ENCODE data around the gene CD2AP. TPM values are rescaled to one million over a fixed set of nuclear protein-coding genes. Genes with fewer than 3 reads are reported as not detected.

Gene CD2AP
- total and polyA plus RNA-seq, 9 of the 15 experiments (the other 6 are each of a cell fraction or from before 2014, with no cell fraction given) = 9.4 to 69.7 (median 38.7) TPM

GRCh38 chr6:47674673-47675072, 197.1 kb downstream of the CD2AP start:
- in situ Hi-C loops (cut with MboI) (no loop called here), intact Hi-C loops (cut with micrococcal nuclease) (no loop called here)
- DNase-seq (ENCODE audit: extremely low read depth in 1 of 4, low spot score in 3 of 4) = no peak
- Histone ChIP-seq H3K27me3 (ENCODE audit: control insufficient read depth in 2 of 2, insufficient read depth in 2 of 2, low read length in 2 of 2) (0 out of 5 replicates have a peak, but pooled peaks cover 0 to 7% of the 10 kb centered on the region in 2 experiments), H2AFZ (ENCODE audit: low read depth, low read length) (no peak overlapping the region), H3K9me3 (replicated peaks; ENCODE audit: control insufficient read depth, insufficient read depth, low read depth, low read length) (no peaks in the 10 kb centered on the region), H3K27ac (ENCODE audit: extremely low read depth, low read depth, low read length) (no peak overlapping the region), H3K9ac (ENCODE audit: insufficient read depth in 1 of 2, low read depth in 2 of 2, low read length in 2 of 2) (no peak overlapping the region), H3K9me1 (ENCODE audit: control insufficient read depth, insufficient read depth, low read length) (no peaks in the 10 kb centered on the region), H4K20me1 (replicated peaks; ENCODE audit: control insufficient read depth, insufficient read depth, low read length) (no peaks in the 10 kb centered on the region), H3K36me3 (ENCODE audit: control insufficient read depth, insufficient read depth, low read length) (no peaks in the 10 kb centered on the region), H3K4me1 (replicated peaks in 1 of 2; ENCODE audit: control insufficient read depth in 2 of 2, insufficient read depth in 2 of 2, low read length in 2 of 2) (no peaks in the 10 kb centered on the region), H3K4me3 (no peak overlapping the region), H3K4me2 (ENCODE audit: insufficient read depth, low read length) (no peak overlapping the region), H3K79me2 (ENCODE audit: control insufficient read depth, insufficient read depth, low read length) (no peaks in the 10 kb centered on the region)
- BruUV-seq (replicated peaks) = no TSS peak
- no peak for ATAC-seq
- no peak for FAIRE-seq
- TF ChIP-seq DPF2 (IDR thresholded peaks at IDR 0.05) (no peak), CBX5 (IDR thresholded peaks at IDR 0.05; ENCODE audit: borderline replicate concordance, low read depth) (no peak), CCAR2 (IDR thresholded peaks at IDR 0.05; ENCODE audit: low read depth, low read length) (no peak), SLC30A9 (CRISPR knock-in tag; IDR thresholded peaks at IDR 0.05) (no peak), ZNF263 (CRISPR knock-in tag; IDR thresholded peaks at IDR 0.05; ENCODE audit: borderline replicate concordance) (no peak), HLTF (IDR thresholded peaks at IDR 0.05) (no peak), TRIM28 (IDR thresholded peaks at IDR 0.05) (no peak), ZNF444 (CRISPR knock-in tag; IDR thresholded peaks at IDR 0.05) (no peak), SOX6 (IDR thresholded peaks at IDR 0.05) (no peak), TFE3 (CRISPR knock-in tag; IDR thresholded peaks at IDR 0.05) (no peak), ARNT (IDR thresholded peaks at IDR 0.05) (no peak), SMAD1 (IDR thresholded peaks at IDR 0.05; ENCODE audit: low read depth, low read length, partially characterized antibody) (no peak), ZNF644 (tag; IDR thresholded peaks at IDR 0.05; ENCODE audit: low read depth) (no peak), ZFP30 (CRISPR knock-in tag; IDR thresholded peaks at IDR 0.05; ENCODE audit: borderline replicate concordance) (no peak), ZNF75A (CRISPR knock-in tag; IDR thresholded peaks at IDR 0.05) (no peak), SMARCA5 (IDR thresholded peaks at IDR 0.05) (no peak), FOXA1 (IDR thresholded peaks at IDR 0.05; ENCODE audit: borderline replicate concordance) (no peak), ZFX (CRISPR knock-in tag; IDR thresholded peaks at IDR 0.05) (no peak), ELF4 (CRISPR knock-in tag; IDR thresholded peaks at IDR 0.05) (no peak), FOXP4 (CRISPR knock-in tag; IDR thresholded peaks at IDR 0.05; ENCODE audit: borderline replicate concordance) (no peak)
- WGBS (ENCODE audit: insufficient coverage, low coverage, missing lambda C conversion rate) = 0% methylated on average over 3 of the region's 3 CpGs
- POLR2A ChIA-PET = interaction anchor here (0.6 kb wide), 1 partner anchor 951 kb away, joined by 5 read pairs; no protein-coding TSS in a partner anchor
- CTCF ChIA-PET (ENCODE audit: low intra/inter-chr PET ratio) = no interaction called here
